Lower leg skin (tissue), 3 donors: ENCODE results near the gene ATL1.

Source experiments
- CTCF ChIP-seq, 3 donors: fragments of 450-650 bp; IDR thresholded peaks; one replicate each; pipeline ENCODE4 v1.5.1; 2016; ENCODE audit warnings: antibody characterized with exemption in 3 of 3, mild to moderate bottlenecking in 3 of 3, moderate library complexity in 2 of 3
- POLR2A ChIP-seq, 2 donors: fragments of 450-650 bp; IDR thresholded peaks; one replicate each; pipeline ENCODE4 v1.6.1; 2016 to 2017; ENCODE audit warnings: antibody characterized with exemption in 2 of 2, mild to moderate bottlenecking in 1 of 2, moderate library complexity in 1 of 2

- TF ChIP-seq CTCF (IDR thresholded peaks at IDR 0.05) (no peak), POLR2A (IDR thresholded peaks at IDR 0.05) (no peak)
Measured at GRCh38 chr14:50615056-50615455, 55.1 kb downstream of the ATL1 start.
